ENCODE measurements around the gene FBXO27.

The FBXO27 gene

DNA sequence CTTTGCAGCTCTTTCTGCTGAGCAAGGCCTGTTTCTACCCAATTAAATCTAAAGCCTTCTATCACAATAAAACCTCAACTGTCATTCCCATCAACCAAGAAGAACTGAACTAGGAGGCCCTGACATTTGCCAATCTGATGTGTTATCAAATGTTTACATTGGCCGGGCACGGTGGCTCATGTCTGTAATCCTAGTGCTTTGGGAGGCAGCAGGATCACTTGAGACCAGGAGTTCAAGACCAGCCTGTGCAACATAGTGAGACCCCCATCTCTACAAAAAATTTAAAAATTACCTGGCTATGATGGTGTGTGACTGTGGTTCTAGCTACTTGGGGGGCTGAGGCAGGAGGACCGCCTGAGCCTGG is 54.0 kb downstream of the FBXO27 start:
- TF ChIP-seq, protein P1, sequence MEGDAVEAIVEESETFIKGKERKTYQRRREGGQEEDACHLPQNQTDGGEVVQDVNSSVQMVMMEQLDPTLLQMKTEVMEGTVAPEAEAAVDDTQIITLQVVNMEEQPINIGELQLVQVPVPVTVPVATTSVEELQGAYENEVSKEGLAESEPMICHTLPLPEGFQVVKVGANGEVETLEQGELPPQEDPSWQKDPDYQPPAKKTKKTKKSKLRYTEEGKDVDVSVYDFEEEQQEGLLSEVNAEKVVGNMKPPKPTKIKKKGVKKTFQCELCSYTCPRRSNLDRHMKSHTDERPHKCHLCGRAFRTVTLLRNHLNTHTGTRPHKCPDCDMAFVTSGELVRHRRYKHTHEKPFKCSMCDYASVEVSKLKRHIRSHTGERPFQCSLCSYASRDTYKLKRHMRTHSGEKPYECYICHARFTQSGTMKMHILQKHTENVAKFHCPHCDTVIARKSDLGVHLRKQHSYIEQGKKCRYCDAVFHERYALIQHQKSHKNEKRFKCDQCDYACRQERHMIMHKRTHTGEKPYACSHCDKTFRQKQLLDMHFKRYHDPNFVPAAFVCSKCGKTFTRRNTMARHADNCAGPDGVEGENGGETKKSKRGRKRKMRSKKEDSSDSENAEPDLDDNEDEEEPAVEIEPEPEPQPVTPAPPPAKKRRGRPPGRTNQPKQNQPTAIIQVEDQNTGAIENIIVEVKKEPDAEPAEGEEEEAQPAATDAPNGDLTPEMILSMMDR (IDR thresholded peaks at IDR 0.05) = no peak
- DNase-seq (ENCODE audit: low spot score) = no peak
- Histone ChIP-seq H3K4me3 (no peak overlapping the region), H3K27ac (no peak overlapping the region)

DNA sequence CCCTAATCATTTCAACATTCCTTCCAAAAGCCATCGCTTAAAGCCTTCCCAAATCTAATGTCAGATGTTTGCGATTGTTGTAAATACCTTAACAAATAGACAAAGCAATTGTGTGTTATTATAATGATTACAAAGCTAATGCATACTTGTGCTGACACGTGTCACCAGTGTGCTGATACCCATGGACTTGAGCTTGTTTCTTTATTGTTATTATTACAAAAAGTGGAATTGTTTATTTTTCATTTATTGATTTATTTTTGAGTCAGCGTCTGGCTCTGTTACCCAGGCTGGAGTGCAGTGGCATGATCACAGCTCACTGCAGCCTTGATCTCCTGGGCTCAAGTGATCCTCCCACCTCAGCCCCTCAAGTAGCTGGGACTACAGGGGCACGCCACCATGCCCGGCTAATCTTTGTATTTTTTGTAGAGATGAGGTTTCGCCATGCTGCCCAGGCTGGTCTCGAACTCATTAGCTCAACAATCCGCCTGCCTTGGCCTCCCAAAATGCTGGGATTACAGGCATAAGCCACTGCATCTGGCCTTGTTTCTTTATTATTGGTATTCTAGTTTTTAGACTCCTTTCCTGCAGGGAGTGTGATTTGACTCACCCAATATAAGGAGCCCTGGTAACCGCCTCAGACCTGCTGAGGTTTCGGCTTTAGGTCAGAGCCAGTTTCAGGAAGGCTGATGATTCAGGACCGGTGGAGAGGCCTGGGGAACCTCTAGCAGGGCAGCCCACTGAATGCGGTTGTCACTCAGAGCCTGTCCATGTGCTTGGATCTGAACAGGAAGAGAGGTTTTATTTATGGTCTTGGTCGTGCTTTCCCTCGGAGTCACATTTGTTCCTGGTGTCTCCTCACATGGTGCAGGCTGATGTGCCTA is 54.7 kb downstream of the FBXO27 start:
- DNase-seq (ENCODE audit: low spot score) = no peak
- no peak overlapping the region for H3K27ac ChIP-seq
- H3K4me3 ChIP-seq = no peak overlapping the region
- TF ChIP-seq, protein P1 (IDR thresholded peaks at IDR 0.05) = no peak

DNA sequence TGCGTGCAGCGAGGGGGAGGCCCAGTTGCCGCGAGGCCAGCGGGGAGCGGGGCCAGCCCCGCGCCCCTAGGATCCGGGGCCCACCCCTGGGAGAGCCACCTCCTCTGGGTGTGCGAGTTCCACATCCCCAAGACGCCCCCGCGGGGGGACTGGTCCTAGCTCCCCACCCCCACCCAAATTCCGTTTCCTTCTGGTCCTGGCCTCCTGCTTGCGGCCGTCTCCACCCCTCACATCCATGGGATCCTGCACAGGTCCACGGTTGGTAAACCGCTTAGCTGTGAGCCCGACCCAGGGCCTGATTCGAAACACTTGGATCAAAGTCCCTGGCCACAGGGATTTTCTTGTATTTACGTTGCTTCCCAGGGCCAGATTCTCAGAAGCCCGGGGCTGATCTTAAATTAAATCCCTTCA is 56.5 kb downstream of the FBXO27 start:
- DNase-seq (ENCODE audit: low spot score) = peak; percentile 79
- Histone ChIP-seq H3K4me3 (peak overlapping the region; percentile 90), H3K27ac (peak overlapping the region; percentile 80 to 97)
- TF ChIP-seq, protein P1 (IDR thresholded peaks at IDR 0.05) = no peak

DNA sequence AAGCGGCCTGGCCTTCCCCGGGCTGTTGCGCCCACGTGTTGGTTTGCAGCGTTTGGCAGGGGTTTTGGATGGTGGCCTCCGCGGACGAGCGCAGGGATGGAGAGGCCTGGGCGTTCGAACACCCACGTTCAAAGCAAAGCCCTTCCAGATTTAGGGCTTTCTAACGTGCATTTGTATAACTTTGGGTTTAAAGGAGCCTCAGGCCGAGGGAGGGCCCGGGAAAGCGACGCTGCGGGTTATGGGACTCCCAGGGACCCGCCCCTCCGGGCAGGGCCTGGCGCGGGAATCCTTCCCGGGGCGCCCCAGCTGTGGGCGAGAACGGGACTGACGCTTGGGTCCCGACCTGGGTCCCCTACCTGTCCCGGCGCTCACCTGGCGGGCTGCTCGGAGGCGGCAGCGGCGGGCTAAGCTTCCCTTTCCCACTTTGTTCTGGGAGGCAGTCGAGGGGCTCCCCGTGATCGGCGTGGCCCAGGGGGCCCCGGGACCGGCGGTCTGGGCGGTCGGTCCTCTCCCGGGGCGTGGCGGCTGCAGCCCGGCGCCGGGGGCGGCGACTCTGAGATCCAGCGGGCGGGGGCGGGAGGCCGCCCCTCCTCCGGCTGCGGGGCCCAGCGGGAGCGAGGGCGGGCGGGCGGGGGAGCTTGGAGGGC is 57.0 kb downstream of the FBXO27 start, which contains the start of gene FBXO17:
Gene FBXO17, minus strand, starts transcription at position 529 of the 647 bp plus-strand sequence. CDS start 25,423 bp downstream, outside the sequence.
- DNase-seq (ENCODE audit: low spot score) = peak; percentile 75
- TF ChIP-seq, protein P1 (IDR thresholded peaks at IDR 0.05) = no peak
- Histone ChIP-seq H3K27ac (peak within 1 kb of the TSS; percentile 80 to 97), H3K4me3 (peak within 1 kb of the TSS; percentile 90)

DNA sequence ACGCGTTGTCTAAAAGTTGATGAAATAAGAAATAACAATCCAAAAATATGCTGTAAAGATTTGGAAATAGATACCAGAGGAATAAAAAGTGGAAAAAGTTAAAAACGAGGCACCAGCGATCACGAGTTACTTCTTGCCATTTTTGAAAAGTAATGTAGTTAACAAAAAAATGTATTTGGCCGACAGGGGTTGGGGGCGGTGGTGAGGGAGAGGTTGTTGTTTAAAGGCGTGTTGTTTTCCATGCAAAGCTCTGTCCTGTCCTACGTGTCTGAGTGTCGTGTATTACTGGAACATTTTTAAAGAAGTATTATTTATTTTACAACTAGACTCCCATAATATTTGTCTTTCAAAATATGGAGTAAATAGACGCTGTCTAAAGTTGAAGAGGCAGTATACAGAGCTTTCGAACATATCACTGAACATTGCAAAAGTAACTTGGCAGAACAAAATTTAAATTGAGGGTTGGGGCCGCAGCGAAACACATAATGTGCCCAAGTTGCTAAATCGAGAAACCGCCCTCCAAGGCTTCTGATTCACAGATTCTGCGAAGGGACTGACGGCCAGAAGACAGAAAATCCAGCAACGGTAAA is 57.6 kb downstream of the FBXO27 start:
- peak; percentile 77 for DNase-seq (ENCODE audit: low spot score)
- TF ChIP-seq, protein P1 (IDR thresholded peaks at IDR 0.05) = no peak
- H3K4me3 ChIP-seq = peak overlapping the region; percentile 90
- H3K27ac ChIP-seq = peak overlapping the region; percentile 80 to 97

Measured in coronary artery (tissue), 2 donors.